ENCODE measurements around the gene ITGA1.

The ITGA1 gene

DNA sequence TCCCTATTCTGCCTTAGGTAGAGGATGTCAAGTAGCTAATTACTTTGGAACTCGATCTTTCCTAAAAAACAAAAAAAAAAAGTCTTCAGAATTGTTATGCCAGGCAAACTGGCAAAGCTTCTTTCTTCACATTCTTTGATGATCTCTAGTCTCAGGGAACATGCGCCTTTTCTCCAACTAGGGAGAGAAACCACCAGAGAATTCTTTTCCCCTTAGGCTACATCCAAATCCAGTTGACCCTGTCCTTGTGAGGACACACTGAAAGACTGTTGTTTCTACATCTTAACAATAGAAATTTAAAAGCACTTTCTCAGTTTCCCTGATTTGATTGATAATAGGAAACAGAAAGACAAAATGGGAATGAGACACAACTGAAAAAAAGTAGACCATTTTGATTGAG is 106.7 kb downstream of the ITGA1 start:
- DNase-seq (ENCODE audit: low read depth in 1 of 2, low spot score in 1 of 2), result no peak
- Histone ChIP-seq H3K27ac (replicated peaks) (no peak overlapping the region), H3K4me3 (replicated peaks; ENCODE audit: insufficient read depth, low read length) (no peak overlapping the region), H3K27me3 (ENCODE audit: insufficient read depth, poor library complexity, severe bottlenecking) (peaks cover 5% of the 10 kb centered on the region)
- no peak for TF ChIP-seq POLR2AphosphoS5 (IDR thresholded peaks at IDR 0.05; ENCODE audit: low read depth)
- TF ChIP-seq, protein P1, sequence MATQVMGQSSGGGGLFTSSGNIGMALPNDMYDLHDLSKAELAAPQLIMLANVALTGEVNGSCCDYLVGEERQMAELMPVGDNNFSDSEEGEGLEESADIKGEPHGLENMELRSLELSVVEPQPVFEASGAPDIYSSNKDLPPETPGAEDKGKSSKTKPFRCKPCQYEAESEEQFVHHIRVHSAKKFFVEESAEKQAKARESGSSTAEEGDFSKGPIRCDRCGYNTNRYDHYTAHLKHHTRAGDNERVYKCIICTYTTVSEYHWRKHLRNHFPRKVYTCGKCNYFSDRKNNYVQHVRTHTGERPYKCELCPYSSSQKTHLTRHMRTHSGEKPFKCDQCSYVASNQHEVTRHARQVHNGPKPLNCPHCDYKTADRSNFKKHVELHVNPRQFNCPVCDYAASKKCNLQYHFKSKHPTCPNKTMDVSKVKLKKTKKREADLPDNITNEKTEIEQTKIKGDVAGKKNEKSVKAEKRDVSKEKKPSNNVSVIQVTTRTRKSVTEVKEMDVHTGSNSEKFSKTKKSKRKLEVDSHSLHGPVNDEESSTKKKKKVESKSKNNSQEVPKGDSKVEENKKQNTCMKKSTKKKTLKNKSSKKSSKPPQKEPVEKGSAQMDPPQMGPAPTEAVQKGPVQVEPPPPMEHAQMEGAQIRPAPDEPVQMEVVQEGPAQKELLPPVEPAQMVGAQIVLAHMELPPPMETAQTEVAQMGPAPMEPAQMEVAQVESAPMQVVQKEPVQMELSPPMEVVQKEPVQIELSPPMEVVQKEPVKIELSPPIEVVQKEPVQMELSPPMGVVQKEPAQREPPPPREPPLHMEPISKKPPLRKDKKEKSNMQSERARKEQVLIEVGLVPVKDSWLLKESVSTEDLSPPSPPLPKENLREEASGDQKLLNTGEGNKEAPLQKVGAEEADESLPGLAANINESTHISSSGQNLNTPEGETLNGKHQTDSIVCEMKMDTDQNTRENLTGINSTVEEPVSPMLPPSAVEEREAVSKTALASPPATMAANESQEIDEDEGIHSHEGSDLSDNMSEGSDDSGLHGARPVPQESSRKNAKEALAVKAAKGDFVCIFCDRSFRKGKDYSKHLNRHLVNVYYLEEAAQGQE (IDR thresholded peaks at IDR 0.05; ENCODE audit: insufficient replicate concordance, low read depth), result no peak
- no peak for TF ChIP-seq SPI1 (IDR thresholded peaks at IDR 0.05; ENCODE audit: borderline replicate concordance, low read depth)
- TF ChIP-seq GABPA (IDR thresholded peaks at IDR 0.05; ENCODE audit: low read depth), result no peak
- TF ChIP-seq CTCF (IDR thresholded peaks at IDR 0.05; ENCODE audit: insufficient read depth, low read length), result no peak

- DNase-seq (ENCODE audit: low read depth in 1 of 2, low spot score in 1 of 2), result no peak
- H3K27me3 ChIP-seq (ENCODE audit: insufficient read depth, poor library complexity, severe bottlenecking), result peaks cover 5% of the 10 kb centered on the region
- no peak overlapping the region for H3K4me3 ChIP-seq (replicated peaks; ENCODE audit: insufficient read depth, low read length)
- TF ChIP-seq, protein P1 (IDR thresholded peaks at IDR 0.05; ENCODE audit: insufficient replicate concordance, low read depth), result no peak
- no peak for TF ChIP-seq GABPA (IDR thresholded peaks at IDR 0.05; ENCODE audit: low read depth)
- no peak for TF ChIP-seq CTCF (IDR thresholded peaks at IDR 0.05; ENCODE audit: insufficient read depth, low read length)
- TF ChIP-seq SPI1 (IDR thresholded peaks at IDR 0.05; ENCODE audit: borderline replicate concordance, low read depth), result no peak
- no peak for TF ChIP-seq POLR2AphosphoS5 (IDR thresholded peaks at IDR 0.05; ENCODE audit: low read depth)
- H3K27ac ChIP-seq (replicated peaks), result no peak overlapping the region
Observed at GRCh38 chr5:52895075-52895474, 107.4 kb downstream of the ITGA1 start.

DNA sequence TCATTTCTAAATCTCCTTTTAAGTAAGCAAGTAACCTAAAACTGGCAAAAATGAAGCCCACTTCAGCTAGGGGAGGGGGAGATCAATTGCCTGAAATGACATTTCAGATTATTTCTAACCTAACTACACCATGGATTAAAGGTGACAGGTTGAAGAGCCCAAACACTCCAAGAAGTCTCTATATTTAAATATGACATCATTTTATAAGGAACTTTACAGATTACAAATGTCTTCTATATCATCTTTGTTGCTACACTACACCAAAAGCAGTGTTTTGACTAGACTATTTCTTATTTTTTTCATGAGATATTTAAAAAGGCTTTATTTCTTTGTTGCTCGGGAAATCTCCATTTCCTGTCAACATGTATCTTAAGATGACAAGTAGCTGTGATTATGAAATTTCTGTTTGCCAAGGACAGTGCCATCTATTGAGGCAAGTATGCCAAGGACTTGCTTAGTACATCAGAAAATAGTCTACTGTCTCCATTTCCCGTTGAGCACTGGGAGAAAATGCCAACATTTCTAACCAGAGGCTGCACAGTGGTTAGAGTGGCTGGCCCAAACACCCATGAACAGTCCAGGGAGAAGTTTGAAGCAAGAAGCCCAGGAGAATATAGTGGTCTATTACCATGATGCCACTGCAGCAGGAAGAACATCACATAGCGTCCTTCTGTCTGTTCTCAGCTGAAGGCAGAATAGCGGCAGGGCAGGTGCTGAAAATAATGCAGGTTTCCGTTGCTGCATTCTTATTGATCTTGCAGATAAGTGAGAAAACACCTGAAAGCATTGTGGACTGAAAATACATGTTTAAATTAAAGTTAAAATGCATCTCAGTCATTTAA is 108.1 kb downstream of the ITGA1 start:
- no peak for DNase-seq (ENCODE audit: low read depth in 1 of 2, low spot score in 1 of 2)
- Histone ChIP-seq H3K4me3 (replicated peaks; ENCODE audit: insufficient read depth, low read length) (no peak overlapping the region), H3K27ac (replicated peaks) (no peak overlapping the region), H3K27me3 (ENCODE audit: insufficient read depth, poor library complexity, severe bottlenecking) (peaks cover 5% of the 10 kb centered on the region)
- TF ChIP-seq POLR2AphosphoS5 (IDR thresholded peaks at IDR 0.05; ENCODE audit: low read depth), result no peak
- TF ChIP-seq GABPA (IDR thresholded peaks at IDR 0.05; ENCODE audit: low read depth), result no peak
- no peak for TF ChIP-seq CTCF (IDR thresholded peaks at IDR 0.05; ENCODE audit: insufficient read depth, low read length)
- no peak for TF ChIP-seq SPI1 (IDR thresholded peaks at IDR 0.05; ENCODE audit: borderline replicate concordance, low read depth)
- TF ChIP-seq, protein P1 (IDR thresholded peaks at IDR 0.05; ENCODE audit: insufficient replicate concordance, low read depth), result no peak
